CD14-positive monocyte (primary cell): ENCODE results near the gene SNX11. TPM values are rescaled to one million over a fixed set of nuclear protein-coding genes. Genes with fewer than 3 reads are reported as not detected.

Source experiments
- DNase-seq, 3 donors: peaks; one replicate each; pipeline ENCODE4 v3.0.0-alpha.2; 2011 to 2022
- H2AFZ ChIP-seq: 2 replicates; pipeline ENCODE4 v1.6.0; 2012; ENCODE audit warnings: mild to moderate bottlenecking, low read depth, low read length, inconsistent platforms; ENCODE audit not compliant: insufficient read depth, poor library complexity, severe bottlenecking
- H3K27ac ChIP-seq, 2 donors: 1 replicate in 1 of 2; 2 replicates in 1 of 2; pipeline ENCODE4 v1.5.1; 2012 to 2013; ENCODE audit warnings: low read length in 2 of 2, control low read depth in 1 of 2, inconsistent platforms in 1 of 2, low read depth in 1 of 2, mild to moderate bottlenecking in 1 of 2
- H3K27me3 ChIP-seq, 2 donors: one replicate each; pipeline versions ENCODE4 v1.6.0 to v1.6.1; 2011 to 2013; ENCODE audit warnings: low read length in 2 of 2; ENCODE audit not compliant: control insufficient read depth in 2 of 2, insufficient read depth in 2 of 2
- H3K36me3 ChIP-seq, 2 donors: replicated peaks in 1 of 2; 1 replicate in 1 of 2; 2 replicates in 1 of 2; pipeline versions ENCODE4 v1.5.1 to v1.6.1; 2012 to 2013; ENCODE audit warnings: low read length in 2 of 2, control low read depth in 1 of 2, inconsistent platforms in 1 of 2, mild to moderate bottlenecking in 1 of 2; ENCODE audit not compliant: insufficient read depth in 2 of 2, control insufficient read depth in 1 of 2
- H3K4me1 ChIP-seq, 2 donors: 1 replicate in 1 of 2; 2 replicates in 1 of 2; pipeline versions ENCODE4 v1.5.1 to v1.6.1; 2012 to 2013; ENCODE audit warnings: low read length in 2 of 2, control low read depth in 1 of 2, inconsistent platforms in 1 of 2, mild to moderate bottlenecking in 1 of 2, moderate library complexity in 1 of 2; ENCODE audit not compliant: insufficient read depth in 2 of 2, control insufficient read depth in 1 of 2
- H3K4me2 ChIP-seq: replicated peaks from 2 replicates; pipeline ENCODE3; 2012; ENCODE audit warnings: low read length, moderate library complexity, mild to moderate bottlenecking; ENCODE audit not compliant: poor library complexity, severe bottlenecking; ENCODE audit errors: extremely low read depth
- H3K4me3 ChIP-seq, 3 experiments: fragments of 200-600 bp in 1 of 3; sonication (generic) in 1 of 3; replicated peaks in 1 of 3; 1 replicate in 2 of 3; 2 replicates in 1 of 3; pipeline ENCODE4 v1.5.1; 2011 to 2013; ENCODE audit warnings: low read length in 3 of 3, mild to moderate bottlenecking in 3 of 3, control low read depth in 2 of 3, low read depth in 2 of 3, inconsistent platforms in 1 of 3, moderate library complexity in 1 of 3
- H3K79me2 ChIP-seq: 2 replicates; pipeline ENCODE4 v1.6.0; 2012; ENCODE audit warnings: mild to moderate bottlenecking, control low read depth, inconsistent platforms, low read length, moderate library complexity; ENCODE audit not compliant: insufficient read depth
- H3K9ac ChIP-seq: 2 replicates; pipeline ENCODE4 v1.6.0; 2017; ENCODE audit warnings: low read length, mild to moderate bottlenecking; ENCODE audit not compliant: insufficient read depth, poor library complexity, severe bottlenecking
- H3K9me3 ChIP-seq, 2 donors: replicated peaks in 1 of 2; 1 replicate in 1 of 2; 2 replicates in 1 of 2; pipeline versions ENCODE4 v1.5.1 to v1.6.1; 2012 to 2013; ENCODE audit warnings: low read length in 2 of 2, control low read depth in 1 of 2; ENCODE audit not compliant: control insufficient read depth in 1 of 2, insufficient read depth in 1 of 2
- H4K20me1 ChIP-seq: 2 replicates; pipeline ENCODE4 v1.6.0; 2012; ENCODE audit warnings: mild to moderate bottlenecking, low read length, control low read depth, moderate library complexity; ENCODE audit not compliant: insufficient read depth
- H3K27ac Mint-ChIP-seq, 7 donors: one replicate each; pipeline ENCODE4 v1.8.0; 2020; ENCODE audit warnings: mild to moderate bottlenecking in 7 of 7, mixed read lengths in 7 of 7, moderate library complexity in 6 of 7, inconsistent platforms in 2 of 7
- H3K27me3 Mint-ChIP-seq, 3 donors: one replicate each; pipeline ENCODE4 v1.8.0; 2021 to 2022; ENCODE audit warnings: low read depth in 3 of 3, mild to moderate bottlenecking in 3 of 3, mixed read lengths in 3 of 3, moderate library complexity in 3 of 3, inconsistent platforms in 1 of 3
- H3K36me3 Mint-ChIP-seq, 2 donors: one replicate each; pipeline ENCODE4 v1.8.0; 2020; ENCODE audit warnings: mixed read lengths in 2 of 2, inconsistent platforms in 1 of 2, mild to moderate bottlenecking in 1 of 2
- H3K4me1 Mint-ChIP-seq: one replicate; pipeline ENCODE4 v1.8.0; 2020; ENCODE audit warnings: mild to moderate bottlenecking, mixed read lengths
- H3K4me3 Mint-ChIP-seq, 2 donors: one replicate each; pipeline ENCODE4 v1.8.0; 2020; ENCODE audit warnings: mild to moderate bottlenecking in 2 of 2, mixed read lengths in 2 of 2, moderate library complexity in 1 of 2
- H3K9me3 Mint-ChIP-seq, 7 donors: one replicate each; pipeline ENCODE4 v1.8.0; 2020 to 2022; ENCODE audit warnings: mixed read lengths in 7 of 7, mild to moderate bottlenecking in 6 of 7, moderate library complexity in 6 of 7, inconsistent platforms in 2 of 7
- CTCF ChIP-seq: fragments of 200-600 bp; IDR thresholded peaks from one replicate; pipeline ENCODE4 v1.8.0; 2022; ENCODE audit warnings: antibody characterized with exemption, mild to moderate bottlenecking
- WGBS: methylation state at CpG from one replicate; pipeline ENCODE4 v1.1.5; 2013; ENCODE audit warnings: missing lambda C conversion rate; ENCODE audit not compliant: insufficient coverage; 5-methylcytosine and 5-hydroxymethylcytosine counted together
- intact Hi-C, 2 donors: fragments of 100-400 bp; cut with micrococcal nuclease; formaldehyde crosslinking; loops; one replicate each; pipeline versions ENCODE4 v1.15.0 to v1.15.1; 2023
- polyA plus RNA-seq, 3 donors: library from polyadenylated mRNA; depleted of rRNA in 1 of 3; unstranded in 2 of 3; stranded (reverse) in 1 of 3; fragments of 300-500 nt in 2 of 3; fragments of >200 nt in 1 of 3; fragmentation: Illumina TruSeq in 2 of 3; gene quantifications; 1 replicate in 2 of 3; 2 replicates in 1 of 3; pipeline ENCODE4 v1.2.3, GENCODE V29; 2012 to 2021

The SNX11 gene
- polyA plus RNA-seq, 3 donors, result 34.3 to 49.3 (median 48.4) TPM

- Mint-ChIP-seq H3K27me3 (peaks cover 37 to 50% (median 37%) of the 10 kb centered on the region in 3 donors), H3K36me3 (no peaks in the 10 kb centered on the region), H3K27ac (no peak overlapping the region), H3K4me3 (peak overlapping the region in 1 of 2 donors; percentile 2), H3K4me1 (peaks cover 5% of the 10 kb centered on the region), H3K9me3 (no peaks in the 10 kb centered on the region)
- peaks cover 23 to 36% of the 10 kb centered on the region in 2 donors for H3K27me3 ChIP-seq
- DNase-seq, result no peak
- 100% methylated on average over 3 of the region's 11 CpGs for WGBS
- intact Hi-C loops, result no loop called here
- H3K79me2 ChIP-seq, result no peaks in the 10 kb centered on the region
- no peaks in the 10 kb centered on the region for H3K4me1 ChIP-seq
- no peak overlapping the region for H3K4me2 ChIP-seq
- no peak overlapping the region for H2AFZ ChIP-seq
- H3K9ac ChIP-seq, result no peak overlapping the region
- no peak for TF ChIP-seq CTCF
- H3K9me3 ChIP-seq, result no peaks in the 10 kb centered on the region
- H3K4me3 ChIP-seq, result no peak overlapping the region
- no peaks in the 10 kb centered on the region for H3K36me3 ChIP-seq
- no peaks in the 10 kb centered on the region for H4K20me1 ChIP-seq
- H3K27ac ChIP-seq, result no peak overlapping the region
These were observed 43.0 kb downstream of the SNX11 start for GRCh38 chr17:48150597-48151001.

- H3K27me3 ChIP-seq, result peaks cover 23 to 40% of the 10 kb centered on the region in 2 donors
- H3K4me1 Mint-ChIP-seq, result peaks cover 10% of the 10 kb centered on the region
- intact Hi-C loops, result no loop called here
- H3K4me3 Mint-ChIP-seq, result peak overlapping the region in 1 of 2 donors; percentile 7
- WGBS, result no CpG with 5 or more reads among the region's 3 CpGs
- H4K20me1 ChIP-seq, result no peaks in the 10 kb centered on the region
- peaks cover 38 to 54% (median 42%) of the 10 kb centered on the region in 3 donors for H3K27me3 Mint-ChIP-seq
- H3K36me3 ChIP-seq, result no peaks in the 10 kb centered on the region
- H3K79me2 ChIP-seq, result no peaks in the 10 kb centered on the region
- TF ChIP-seq CTCF, result no peak
- H3K4me1 ChIP-seq, result no peaks in the 10 kb centered on the region
- no peaks in the 10 kb centered on the region for H3K36me3 Mint-ChIP-seq
- H3K27ac ChIP-seq, result no peak overlapping the region
- H3K4me3 ChIP-seq, result no peak overlapping the region
- H3K27ac Mint-ChIP-seq, result no peak overlapping the region
- no peak overlapping the region for H2AFZ ChIP-seq
- no peaks in the 10 kb centered on the region for H3K9me3 ChIP-seq
- no peak for DNase-seq
- H3K4me2 ChIP-seq, result no peak overlapping the region
- H3K9ac ChIP-seq, result no peak overlapping the region
- H3K9me3 Mint-ChIP-seq, result no peaks in the 10 kb centered on the region
These were observed 43.7 kb downstream of the SNX11 start for GRCh38 chr17:48151220-48151619.
